Heart left ventricle (tissue), 13 donors: ENCODE data around the gene IST1.

Experiments
- POLR2A ChIP-seq, 2 donors: fragments of 450-650 bp; IDR thresholded peaks; one replicate each; pipeline ENCODE4 v1.6.1; 2017; ENCODE audit warnings: antibody characterized with exemption in 2 of 2, mild to moderate bottlenecking in 2 of 2, moderate library complexity in 2 of 2
- TF ChIP-seq, protein P1 (sequence below), 12 donors: fragments of 200-600 bp; sonication (generic) in 4 of 12; IDR thresholded peaks; one replicate each; pipeline versions ENCODE4 v1.5.0 to v1.8.0; 2018 to 2022; ENCODE audit warnings: antibody characterized with exemption in 12 of 12, mild to moderate bottlenecking in 5 of 12
- donor health status: ischemic (EF 13 %, LVEDD 7.1; RV severe dilation, severe dysfunction).
- donor health status: DM: no; HTN: yes; CAD: no.
- donor health status: DM: no; HTN: no; CAD: no.
- donor health status: ischemic (EF 25% LVEDD 6.9; RV normal size, moderate dysfunction).
- donor health status: ischemic (EF 25% LVEDD 5.7; RV mildly dilated, moderate dysfunction).
- donor health status: ischemic (EF 35%, LVEDD 5.7; RV mildly dilated, moderate dysfunction).
- donor health status: nonischemic (EF 11% LVEDD 7.7; RV severe dilation, severe dysfunction).
- donor health status: DM: yes; HTN: yes; CAD: no.
- donor health status: PGD.
- donor health status: ischemic (EF 29% LVEDD 5.4; RV normal size, mild dysfunction).
- donor health status: nonischemic (EF 23%, LVEDD 6.1; RV moderate dilation, normal function).

DNA sequence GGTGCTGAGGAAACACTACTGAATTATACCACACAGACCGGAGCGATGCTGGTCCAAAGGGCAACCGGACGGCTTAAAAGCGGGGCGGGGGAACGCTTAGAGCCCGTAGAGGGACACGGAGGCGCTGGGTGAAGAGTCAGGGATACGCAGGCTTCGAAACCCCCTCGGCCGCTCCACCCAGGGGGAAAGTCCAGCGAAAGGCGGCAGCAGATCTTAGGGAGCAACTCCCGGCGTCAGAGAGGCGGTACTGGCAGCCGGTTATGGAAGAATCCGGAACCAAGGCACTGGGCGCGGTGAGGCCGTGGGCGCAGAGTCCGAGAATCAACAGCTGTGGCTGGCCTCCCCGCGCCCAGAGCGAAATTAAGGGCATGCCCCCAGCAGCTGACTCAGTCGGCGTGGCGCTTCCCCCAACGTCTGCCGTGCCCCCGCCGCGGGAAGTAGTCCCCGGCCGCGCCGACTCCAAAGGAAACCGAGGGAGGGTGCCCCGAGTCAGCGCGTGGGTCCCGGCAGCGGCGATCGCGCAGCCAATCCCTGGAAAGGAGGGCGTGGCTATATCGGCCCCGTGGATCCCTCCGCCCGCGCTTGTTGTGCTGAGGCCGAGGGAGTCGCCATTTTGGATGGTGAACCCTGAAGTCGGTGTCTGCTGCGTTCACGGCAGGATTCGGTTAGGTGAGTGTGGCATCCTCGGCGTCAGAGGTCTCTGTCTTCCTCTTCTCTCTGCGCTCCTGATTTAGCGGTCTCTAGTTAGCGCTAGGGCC is at the start of gene IST1:
- TF ChIP-seq, protein P1, sequence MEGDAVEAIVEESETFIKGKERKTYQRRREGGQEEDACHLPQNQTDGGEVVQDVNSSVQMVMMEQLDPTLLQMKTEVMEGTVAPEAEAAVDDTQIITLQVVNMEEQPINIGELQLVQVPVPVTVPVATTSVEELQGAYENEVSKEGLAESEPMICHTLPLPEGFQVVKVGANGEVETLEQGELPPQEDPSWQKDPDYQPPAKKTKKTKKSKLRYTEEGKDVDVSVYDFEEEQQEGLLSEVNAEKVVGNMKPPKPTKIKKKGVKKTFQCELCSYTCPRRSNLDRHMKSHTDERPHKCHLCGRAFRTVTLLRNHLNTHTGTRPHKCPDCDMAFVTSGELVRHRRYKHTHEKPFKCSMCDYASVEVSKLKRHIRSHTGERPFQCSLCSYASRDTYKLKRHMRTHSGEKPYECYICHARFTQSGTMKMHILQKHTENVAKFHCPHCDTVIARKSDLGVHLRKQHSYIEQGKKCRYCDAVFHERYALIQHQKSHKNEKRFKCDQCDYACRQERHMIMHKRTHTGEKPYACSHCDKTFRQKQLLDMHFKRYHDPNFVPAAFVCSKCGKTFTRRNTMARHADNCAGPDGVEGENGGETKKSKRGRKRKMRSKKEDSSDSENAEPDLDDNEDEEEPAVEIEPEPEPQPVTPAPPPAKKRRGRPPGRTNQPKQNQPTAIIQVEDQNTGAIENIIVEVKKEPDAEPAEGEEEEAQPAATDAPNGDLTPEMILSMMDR (IDR thresholded peaks at IDR 0.05) = peak in 1 of 12 donors; percentile 4
- TF ChIP-seq POLR2A (IDR thresholded peaks at IDR 0.05) = peak; percentile 29 to 93
